ENCODE results near the gene CMBL.
"Not testable (repeated sequence)": the region's sequence is repeated elsewhere in the genome, so short reads cannot be mapped to it uniquely, and the experiment has no call there.

Gene CMBL

GRCh38 chr5:10315824-10316509, 8.3 kb upstream of the CMBL start:
- no peak for TF ChIP-seq CTCF (IDR thresholded peaks at IDR 0.05; ENCODE audit: low read depth, low read length, missing control alignments)
- no peak for DNase-seq (ENCODE audit: low read depth)
- H3K4me3 ChIP-seq (ENCODE audit: low read depth, low read length): no peak overlapping the region

- DNase-seq (ENCODE audit: low read depth): no peak
- H3K4me3 ChIP-seq (ENCODE audit: low read depth, low read length): no peak overlapping the region
- TF ChIP-seq CTCF (IDR thresholded peaks at IDR 0.05; ENCODE audit: low read depth, low read length, missing control alignments): no peak
Measured at GRCh38 chr5:10315201-10315600, 7.5 kb upstream of the CMBL start.

- no peak overlapping the region for H3K4me3 ChIP-seq (ENCODE audit: low read depth, low read length)
- no peak for DNase-seq (ENCODE audit: low read depth)
- TF ChIP-seq CTCF (IDR thresholded peaks at IDR 0.05; ENCODE audit: low read depth, low read length, missing control alignments): no peak
Measured at GRCh38 chr5:10311595-10312425, 4.1 kb upstream of the CMBL start.

GRCh38 chr5:10310835-10311570, 3.3 kb upstream of the CMBL start:
- DNase-seq (ENCODE audit: low read depth); H3K4me3 ChIP-seq (ENCODE audit: low read depth, low read length): not testable (repeated sequence)

GRCh38 chr5:10310066-10310779, 2.5 kb upstream of the CMBL start:
- TF ChIP-seq CTCF (IDR thresholded peaks at IDR 0.05; ENCODE audit: low read depth, low read length, missing control alignments): no peak
- H3K4me3 ChIP-seq (ENCODE audit: low read depth, low read length): no peak overlapping the region
- DNase-seq (ENCODE audit: low read depth): no peak

GRCh38 chr5:10308844-10309243, 1.1 kb upstream of the CMBL start:
- no peak for DNase-seq (ENCODE audit: low read depth)

More at GRCh38 chr5:10308844-10309243, 1.1 kb upstream of the CMBL start:
- H3K4me3 ChIP-seq (ENCODE audit: low read depth, low read length): no peak overlapping the region
- no peak for TF ChIP-seq CTCF (IDR thresholded peaks at IDR 0.05; ENCODE audit: low read depth, low read length, missing control alignments)
